ENCODE results near the gene TMEM51.

Gene TMEM51

DNA sequence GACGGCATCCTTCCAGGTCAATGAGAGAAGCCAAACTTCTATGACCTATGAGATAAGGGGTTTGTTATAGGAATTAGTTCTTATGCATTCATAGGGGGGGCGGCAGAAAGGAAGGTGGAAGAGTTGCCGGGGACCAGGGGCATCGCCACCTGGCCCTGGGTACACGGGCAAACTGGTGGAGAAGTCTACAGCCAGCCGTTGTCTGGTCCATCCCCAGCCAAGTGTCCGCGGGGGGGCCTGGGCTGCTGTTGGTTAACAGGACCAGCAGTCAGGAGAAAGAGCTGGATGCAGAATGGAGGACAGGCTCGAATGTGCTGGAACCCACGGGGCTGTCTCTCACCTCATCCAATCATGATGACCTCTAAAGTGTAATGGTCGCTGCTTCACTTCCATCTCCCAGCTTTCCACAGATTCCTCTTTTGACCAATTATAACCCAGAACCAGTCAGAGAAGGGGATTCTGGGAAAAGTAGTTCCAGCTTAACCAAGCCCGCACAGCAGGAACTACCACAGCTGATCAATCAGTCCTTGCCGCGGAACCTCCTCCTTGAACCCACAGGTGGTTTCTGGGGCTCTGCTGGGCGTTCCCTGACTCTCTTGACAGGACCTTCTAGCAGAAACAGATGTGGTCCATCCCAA lies 17.8 kb downstream of the TMEM51 start:
- Histone ChIP-seq H3K36me3 (ENCODE audit: control insufficient read depth in 1 of 2, insufficient read depth in 2 of 2, low read length in 2 of 2) (no peaks in the 10 kb centered on the region), H4K8ac (ENCODE audit: low read depth, low read length) (no peak overlapping the region), H3K14ac (ENCODE audit: low read length) (no peak overlapping the region)

DNA sequence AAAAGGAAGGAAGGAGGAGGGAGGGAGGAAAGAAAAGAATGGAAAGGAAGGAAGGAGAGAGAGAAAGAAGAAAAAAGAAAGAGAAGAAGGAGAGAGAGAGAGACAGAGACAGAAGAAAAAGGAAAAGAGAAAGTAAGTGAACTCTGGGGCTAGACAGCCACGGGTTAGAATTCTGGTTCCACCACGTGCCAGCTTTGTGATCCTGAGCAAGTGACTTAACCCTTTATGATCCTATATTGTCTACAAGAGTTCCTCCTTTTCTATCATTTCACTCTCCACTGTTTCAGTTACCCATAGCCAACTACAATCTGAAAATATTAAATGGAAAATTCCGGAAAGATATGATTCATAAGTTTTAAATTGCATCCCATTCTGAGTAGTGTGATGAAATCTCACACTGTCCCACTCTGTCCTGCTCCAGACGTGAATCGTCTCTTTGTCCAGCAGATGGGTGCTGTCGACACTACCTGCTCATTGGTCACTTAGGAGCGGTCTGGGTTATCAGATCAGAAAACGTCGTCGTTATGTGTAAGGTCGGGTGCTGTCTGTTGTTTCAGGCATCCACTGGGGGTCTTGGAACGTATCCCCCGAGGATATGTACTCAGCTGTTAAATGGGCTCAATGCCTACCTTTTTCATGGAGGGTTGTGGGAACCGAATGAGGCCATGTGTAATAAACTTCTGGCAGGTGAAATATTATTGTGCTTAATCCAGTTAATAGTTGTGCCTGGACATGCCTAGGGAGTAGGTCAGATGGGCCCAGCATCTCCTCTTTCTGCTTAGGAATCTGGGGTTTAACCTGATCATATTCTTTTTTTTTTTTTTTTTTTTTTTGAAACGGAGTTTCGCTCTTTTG lies 19.1 kb downstream of the TMEM51 start:
- Histone ChIP-seq H3K18ac (ENCODE audit: low read length) (no peak overlapping the region), H2AFZ (ENCODE audit: insufficient read depth, low read length, poor library complexity) (no peak overlapping the region), H2BK5ac (ENCODE audit: low read depth, low read length, poor library complexity) (no peak overlapping the region), H3K4me2 (ENCODE audit: low read length) (no peak overlapping the region), H3K27ac (ENCODE audit: low read depth, low read length) (no peak overlapping the region), H4K8ac (ENCODE audit: low read depth, low read length) (no peak overlapping the region), H4K91ac (ENCODE audit: low read depth, low read length) (no peak overlapping the region), H3K27me3 (ENCODE audit: insufficient read depth, low read length) (no peaks in the 10 kb centered on the region), H3K23ac (ENCODE audit: low read length) (no peak overlapping the region), H3K9ac (ENCODE audit: low read length) (peak overlapping the region; percentile 9), H2AK5ac (ENCODE audit: low read length) (no peak overlapping the region), H4K12ac (ENCODE audit: low read depth, low read length) (no peak overlapping the region), H3K14ac (ENCODE audit: low read length) (no peak overlapping the region), H3K9me3 (ENCODE audit: insufficient read depth, low read depth, low read length) (no peaks in the 10 kb centered on the region), H3K4ac (ENCODE audit: low read depth, low read length) (no peak overlapping the region), H3K36me3 (ENCODE audit: control insufficient read depth in 1 of 2, insufficient read depth in 2 of 2, low read length in 2 of 2) (no peaks in the 10 kb centered on the region), H2BK12ac (ENCODE audit: low read length) (no peak overlapping the region), H3K79me1 (ENCODE audit: low read length) (no peaks in the 10 kb centered on the region), H3K79me2 (ENCODE audit: control insufficient read depth, insufficient read depth, low read length, poor library complexity) (no peaks in the 10 kb centered on the region), H3K4me3 (ENCODE audit: low read depth, low read length) (no peak overlapping the region), H3K4me1 (ENCODE audit: control insufficient read depth in 1 of 2, insufficient read depth in 2 of 2, low read length in 2 of 2) (peaks cover 3 to 6% of the 10 kb centered on the region in 2 experiments), H2BK120ac (ENCODE audit: insufficient read depth, low read length, poor library complexity) (no peak overlapping the region)
- no CpG with 5 or more reads among the region's 16 CpGs for WGBS (ENCODE audit: extremely low coverage, insufficient coverage, insufficient read length)
- DNase-seq, result peak in 1 of 2 donors; percentile 50

More for the DNA sequence above, 17.8 kb downstream of the TMEM51 start:
- no peak overlapping the region for H3K4me2 ChIP-seq (ENCODE audit: low read length)
- WGBS (ENCODE audit: extremely low coverage, insufficient coverage, insufficient read length), result no CpG with 5 or more reads among the region's 15 CpGs
- H3K9ac ChIP-seq (ENCODE audit: low read length), result no peak overlapping the region
- H4K12ac ChIP-seq (ENCODE audit: low read depth, low read length), result no peak overlapping the region
- H2BK5ac ChIP-seq (ENCODE audit: low read depth, low read length, poor library complexity), result no peak overlapping the region
- H3K79me1 ChIP-seq (ENCODE audit: low read length), result no peaks in the 10 kb centered on the region
- H4K91ac ChIP-seq (ENCODE audit: low read depth, low read length), result no peak overlapping the region
- H3K4me1 ChIP-seq (ENCODE audit: control insufficient read depth in 1 of 2, insufficient read depth in 2 of 2, low read length in 2 of 2), result peaks cover 3 to 6% of the 10 kb centered on the region in 2 experiments
- no peak overlapping the region for H2AK5ac ChIP-seq (ENCODE audit: low read length)
- no peaks in the 10 kb centered on the region for H3K27me3 ChIP-seq (ENCODE audit: insufficient read depth, low read length)
- no peaks in the 10 kb centered on the region for H3K9me3 ChIP-seq (ENCODE audit: insufficient read depth, low read depth, low read length)
- H3K23ac ChIP-seq (ENCODE audit: low read length), result no peak overlapping the region
- no peak overlapping the region for H3K18ac ChIP-seq (ENCODE audit: low read length)
- H2BK12ac ChIP-seq (ENCODE audit: low read length), result no peak overlapping the region
- no peak overlapping the region for H3K27ac ChIP-seq (ENCODE audit: low read depth, low read length)
- no peak for DNase-seq
- H2AFZ ChIP-seq (ENCODE audit: insufficient read depth, low read length, poor library complexity), result no peak overlapping the region
- no peak overlapping the region for H3K4ac ChIP-seq (ENCODE audit: low read depth, low read length)
- H3K4me3 ChIP-seq (ENCODE audit: low read depth, low read length), result no peak overlapping the region
- no peak overlapping the region for H2BK120ac ChIP-seq (ENCODE audit: insufficient read depth, low read length, poor library complexity)
- H3K79me2 ChIP-seq (ENCODE audit: control insufficient read depth, insufficient read depth, low read length, poor library complexity), result no peaks in the 10 kb centered on the region

- no peaks in the 10 kb centered on the region for H3K9me3 ChIP-seq (ENCODE audit: insufficient read depth, low read depth, low read length)
- H3K79me1 ChIP-seq (ENCODE audit: low read length), result no peaks in the 10 kb centered on the region
- H3K4me2 ChIP-seq (ENCODE audit: low read length), result no peak overlapping the region
- H2BK5ac ChIP-seq (ENCODE audit: low read depth, low read length, poor library complexity), result no peak overlapping the region
- no peak overlapping the region for H2AK5ac ChIP-seq (ENCODE audit: low read length)
- DNase-seq, result no peak
- H4K8ac ChIP-seq (ENCODE audit: low read depth, low read length), result no peak overlapping the region
- no peak overlapping the region for H3K9ac ChIP-seq (ENCODE audit: low read length)
- H3K18ac ChIP-seq (ENCODE audit: low read length), result no peak overlapping the region
- no peak overlapping the region for H4K91ac ChIP-seq (ENCODE audit: low read depth, low read length)
- H2BK12ac ChIP-seq (ENCODE audit: low read length), result no peak overlapping the region
- H3K27ac ChIP-seq (ENCODE audit: low read depth, low read length), result no peak overlapping the region
- no peak overlapping the region for H3K23ac ChIP-seq (ENCODE audit: low read length)
- no peaks in the 10 kb centered on the region for H3K36me3 ChIP-seq (ENCODE audit: control insufficient read depth in 1 of 2, insufficient read depth in 2 of 2, low read length in 2 of 2)
- H3K14ac ChIP-seq (ENCODE audit: low read length), result no peak overlapping the region
- no peaks in the 10 kb centered on the region for H3K79me2 ChIP-seq (ENCODE audit: control insufficient read depth, insufficient read depth, low read length, poor library complexity)
- no peak overlapping the region for H4K12ac ChIP-seq (ENCODE audit: low read depth, low read length)
- no peak overlapping the region for H3K4me3 ChIP-seq (ENCODE audit: low read depth, low read length)
- H2AFZ ChIP-seq (ENCODE audit: insufficient read depth, low read length, poor library complexity), result no peak overlapping the region
- H3K4me1 ChIP-seq (ENCODE audit: control insufficient read depth in 1 of 2, insufficient read depth in 2 of 2, low read length in 2 of 2), result peaks cover 3 to 7% of the 10 kb centered on the region in 2 experiments
- H2BK120ac ChIP-seq (ENCODE audit: insufficient read depth, low read length, poor library complexity), result no peak overlapping the region
- H3K4ac ChIP-seq (ENCODE audit: low read depth, low read length), result no peak overlapping the region
- H3K27me3 ChIP-seq (ENCODE audit: insufficient read depth, low read length), result no peaks in the 10 kb centered on the region
- WGBS (ENCODE audit: extremely low coverage, insufficient coverage, insufficient read length), result no CpG with 5 or more reads among the region's 11 CpGs
These were observed 20.5 kb downstream of the TMEM51 start for GRCh38 chr1:15173863-15174614.

GRCh38 chr1:15174615-15174983 lies 21.1 kb downstream of the TMEM51 start:
- Histone ChIP-seq H3K36me3 (ENCODE audit: control insufficient read depth in 1 of 2, insufficient read depth in 2 of 2, low read length in 2 of 2) (no peaks in the 10 kb centered on the region), H3K18ac (ENCODE audit: low read length) (no peak overlapping the region), H3K9ac (ENCODE audit: low read length) (no peak overlapping the region), H3K23ac (ENCODE audit: low read length) (no peak overlapping the region), H2AFZ (ENCODE audit: insufficient read depth, low read length, poor library complexity) (no peak overlapping the region), H3K79me2 (ENCODE audit: control insufficient read depth, insufficient read depth, low read length, poor library complexity) (no peaks in the 10 kb centered on the region), H3K4me3 (ENCODE audit: low read depth, low read length) (no peak overlapping the region), H3K4ac (ENCODE audit: low read depth, low read length) (no peak overlapping the region), H3K9me3 (ENCODE audit: insufficient read depth, low read depth, low read length) (no peaks in the 10 kb centered on the region), H3K27ac (ENCODE audit: low read depth, low read length) (no peak overlapping the region), H4K12ac (ENCODE audit: low read depth, low read length) (no peak overlapping the region), H4K91ac (ENCODE audit: low read depth, low read length) (no peak overlapping the region), H4K8ac (ENCODE audit: low read depth, low read length) (no peak overlapping the region), H3K4me1 (ENCODE audit: control insufficient read depth in 1 of 2, insufficient read depth in 2 of 2, low read length in 2 of 2) (peaks cover 3 to 7% of the 10 kb centered on the region in 2 experiments), H3K79me1 (ENCODE audit: low read length) (no peaks in the 10 kb centered on the region), H2BK5ac (ENCODE audit: low read depth, low read length, poor library complexity) (no peak overlapping the region), H3K4me2 (ENCODE audit: low read length) (no peak overlapping the region), H2BK12ac (ENCODE audit: low read length) (no peak overlapping the region), H2AK5ac (ENCODE audit: low read length) (no peak overlapping the region), H3K14ac (ENCODE audit: low read length) (no peak overlapping the region), H3K27me3 (ENCODE audit: insufficient read depth, low read length) (no peaks in the 10 kb centered on the region), H2BK120ac (ENCODE audit: insufficient read depth, low read length, poor library complexity) (no peak overlapping the region)
- WGBS (ENCODE audit: extremely low coverage, insufficient coverage, insufficient read length), result no CpG with 5 or more reads among the region's 3 CpGs
- DNase-seq, result no peak
